Stimulated activated memory B cell treated with anti-CD40 and anti-IgM and Interleukin-4, amounts not matched to agents 10 μg/mL and 1 μg/mL and 100 μg/mL, for 72 hours (primary cell): ENCODE measurements around the gene STK40.
A peak's percentile ranks its signal among the peaks of the same experiment; 100 is the strongest.

Experiments
- ATAC-seq: fragments of 150-1000 bp; cut with Tn5 transposase; 2 replicates; pipeline ENCODE4 v1.10.0; 2021
- H3K27ac Mint-ChIP-seq: one replicate; pipeline ENCODE4 v1.8.0; 2022; ENCODE audit warnings: mild to moderate bottlenecking, mixed read lengths
- H3K27me3 Mint-ChIP-seq: one replicate; pipeline ENCODE4 v1.8.0; 2022; ENCODE audit warnings: mixed read lengths
- H3K36me3 Mint-ChIP-seq: one replicate; pipeline ENCODE4 v1.8.0; 2022; ENCODE audit warnings: mixed read lengths
- H3K4me1 Mint-ChIP-seq: one replicate; pipeline ENCODE4 v1.8.0; 2022; ENCODE audit warnings: mixed read lengths
- H3K4me3 Mint-ChIP-seq: one replicate; pipeline ENCODE4 v1.8.0; 2022; ENCODE audit warnings: mild to moderate bottlenecking, moderate library complexity, mixed read lengths
- H3K9me3 Mint-ChIP-seq: one replicate; pipeline ENCODE4 v1.8.0; 2022; ENCODE audit warnings: mixed read lengths

The STK40 gene

DNA sequence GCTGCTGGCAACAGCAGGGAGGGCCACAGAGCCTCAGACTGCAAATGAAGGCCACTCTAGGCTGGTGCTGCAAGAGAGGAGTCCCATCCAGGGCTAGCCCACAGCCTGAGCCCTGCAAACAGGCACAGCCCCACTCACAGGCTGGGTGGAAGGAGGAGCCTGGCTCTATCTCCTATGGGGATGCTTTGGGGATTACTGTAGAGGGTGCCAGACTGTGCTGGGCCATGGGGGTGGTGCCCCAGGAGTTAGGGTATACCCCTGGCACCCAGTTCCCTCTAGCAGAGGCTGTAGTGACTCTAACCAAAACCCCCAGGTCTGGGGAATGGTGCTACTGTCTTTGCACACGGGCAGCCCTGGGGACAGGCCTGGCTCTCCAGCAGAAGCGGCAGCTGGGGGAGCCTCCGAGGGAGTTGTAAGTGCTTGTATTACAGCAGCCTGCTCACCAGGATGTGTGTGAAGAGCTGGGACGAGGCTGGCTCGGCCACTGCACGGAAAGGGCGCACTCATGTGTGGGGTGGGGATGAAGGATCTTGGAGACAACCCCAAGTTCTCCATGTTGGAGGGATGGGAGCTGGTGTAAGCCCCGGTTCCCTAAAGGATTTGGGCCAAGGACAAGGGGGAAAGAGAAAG lies 38.9 kb downstream of the STK40 start:
- Mint-ChIP-seq H3K27ac (no peak overlapping the region), H3K9me3 (no peaks in the 10 kb centered on the region), H3K4me1 (peaks cover 20% of the 10 kb centered on the region), H3K27me3 (no peaks in the 10 kb centered on the region), H3K4me3 (no peak overlapping the region), H3K36me3 (peaks cover 60% of the 10 kb centered on the region)
- no peak for ATAC-seq

DNA sequence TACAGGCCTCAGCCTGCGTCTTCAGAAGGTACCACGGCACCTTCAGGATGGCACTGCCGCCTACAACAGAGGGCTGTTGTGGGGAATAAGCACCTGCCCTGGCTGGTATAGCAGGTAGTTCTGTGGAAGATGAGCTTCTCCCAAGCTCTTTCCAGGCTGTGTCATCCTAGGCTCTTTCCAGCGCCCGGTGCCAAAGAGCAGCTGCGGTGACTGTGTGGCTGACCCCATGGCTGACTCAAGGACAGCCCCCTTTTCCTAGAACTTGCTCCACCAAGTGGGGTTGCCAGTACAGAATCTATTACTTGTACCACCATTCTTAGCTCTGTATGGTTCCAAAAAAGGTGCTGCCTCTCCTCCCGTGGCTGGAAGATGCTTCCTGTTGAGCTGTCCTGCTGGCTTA lies 40.4 kb downstream of the STK40 start:
- Mint-ChIP-seq H3K27me3 (no peaks in the 10 kb centered on the region), H3K4me3 (no peak overlapping the region), H3K4me1 (peaks cover 16% of the 10 kb centered on the region), H3K27ac (no peak overlapping the region), H3K9me3 (no peaks in the 10 kb centered on the region), H3K36me3 (peaks cover 60% of the 10 kb centered on the region)
- no peak for ATAC-seq

DNA sequence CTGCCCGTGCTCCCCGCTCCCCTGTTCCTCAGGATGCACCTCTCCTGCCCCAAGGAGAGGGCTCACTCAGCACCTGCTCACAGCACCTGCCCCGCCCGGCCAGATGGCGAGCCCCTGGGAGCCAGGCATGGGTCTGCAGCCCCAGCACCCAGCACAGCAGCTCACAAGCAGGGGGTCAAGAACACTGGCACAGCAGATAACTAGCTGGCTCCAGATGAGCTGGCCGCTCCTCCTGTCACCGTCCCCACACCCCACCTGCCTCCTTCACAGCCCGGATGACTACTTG lies 41.4 kb downstream of the STK40 start:
- Mint-ChIP-seq H3K36me3 (peaks cover 63% of the 10 kb centered on the region), H3K27me3 (no peaks in the 10 kb centered on the region), H3K4me1 (peaks cover 13% of the 10 kb centered on the region), H3K4me3 (no peak overlapping the region), H3K9me3 (no peaks in the 10 kb centered on the region), H3K27ac (no peak overlapping the region)
- ATAC-seq = no peak

DNA sequence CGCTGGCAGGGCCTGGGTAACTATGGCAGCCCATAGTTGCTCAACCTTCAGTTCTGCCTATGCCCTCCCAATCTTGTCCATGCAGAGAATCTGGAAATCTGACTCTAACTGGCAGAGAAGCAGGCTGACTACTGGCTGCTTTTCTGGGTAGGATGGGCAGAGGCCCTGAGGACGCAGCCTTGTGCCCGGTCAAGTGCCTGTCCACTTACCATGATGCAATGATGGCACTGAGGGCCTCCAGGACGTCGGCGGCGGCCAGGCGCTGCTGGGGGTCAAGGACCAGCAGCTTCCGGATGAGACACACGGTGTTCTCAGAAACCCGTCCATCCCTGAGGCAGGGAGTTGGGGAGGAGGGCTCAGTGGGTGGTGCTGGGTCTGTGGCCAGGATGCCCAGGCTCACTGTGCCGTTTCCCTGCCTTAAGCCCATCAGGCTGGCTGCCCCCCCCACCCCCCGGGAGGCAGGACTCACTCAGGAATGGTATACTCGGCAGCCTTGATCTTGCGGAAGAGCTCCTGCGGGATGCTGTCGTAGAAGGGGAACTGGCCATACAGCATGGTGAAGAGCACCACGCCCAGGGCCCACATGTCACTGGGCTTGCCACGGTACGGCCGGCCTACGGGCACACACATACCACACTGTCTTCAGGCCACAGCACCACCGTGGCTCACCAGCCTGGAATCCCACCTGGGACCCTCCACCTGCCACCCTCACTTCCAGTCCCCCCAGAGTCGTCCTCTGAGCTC lies 41.9 kb downstream of the STK40 start:
- Mint-ChIP-seq H3K27ac (no peak overlapping the region), H3K4me1 (peaks cover 13% of the 10 kb centered on the region), H3K9me3 (no peaks in the 10 kb centered on the region), H3K27me3 (no peaks in the 10 kb centered on the region), H3K36me3 (peaks cover 68% of the 10 kb centered on the region), H3K4me3 (no peak overlapping the region)
- no peak for ATAC-seq

DNA sequence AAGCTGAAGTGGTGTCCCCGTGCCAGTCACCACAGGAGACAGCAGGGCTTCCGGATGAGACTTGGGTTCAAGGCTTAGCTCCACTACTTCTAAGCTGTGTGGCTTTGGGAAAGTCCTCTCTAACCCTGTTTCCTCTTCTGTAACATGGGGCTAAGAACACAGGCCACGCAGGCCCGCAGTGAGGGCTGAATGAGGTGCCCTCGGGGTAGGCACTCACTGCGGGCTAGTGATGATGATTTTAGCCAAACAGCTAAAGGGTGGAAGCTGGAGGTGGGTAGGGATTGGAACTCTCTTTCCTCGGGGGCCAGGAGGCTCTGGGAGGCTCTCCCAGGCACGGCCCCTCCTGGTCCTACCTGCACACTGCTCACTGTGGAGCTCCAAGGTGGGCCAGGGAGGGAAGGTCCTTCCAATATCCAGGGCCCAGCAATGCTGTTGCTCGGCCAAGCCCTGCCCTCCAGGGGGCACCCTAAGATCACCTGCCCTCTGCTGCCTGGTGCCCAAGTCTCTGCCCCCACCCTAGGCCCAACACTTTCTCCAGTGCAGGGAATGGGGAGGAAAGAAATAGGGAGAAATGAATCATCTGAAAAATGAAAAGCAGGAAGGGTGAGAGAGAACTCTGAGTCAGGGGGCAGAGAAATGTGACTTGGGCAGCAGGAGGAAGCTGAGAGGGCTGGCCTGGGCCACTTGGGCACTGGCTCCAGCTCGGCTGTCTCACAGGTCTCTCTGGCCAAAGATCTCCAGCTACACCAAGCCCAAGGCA lies 43.1 kb downstream of the STK40 start:
- H3K4me3 Mint-ChIP-seq = no peak overlapping the region
- no peaks in the 10 kb centered on the region for H3K27me3 Mint-ChIP-seq
- H3K36me3 Mint-ChIP-seq = peaks cover 56% of the 10 kb centered on the region
- peak; percentile 71 for ATAC-seq
- H3K9me3 Mint-ChIP-seq = no peaks in the 10 kb centered on the region
- peaks cover 7% of the 10 kb centered on the region for H3K4me1 Mint-ChIP-seq
- no peak overlapping the region for H3K27ac Mint-ChIP-seq

DNA sequence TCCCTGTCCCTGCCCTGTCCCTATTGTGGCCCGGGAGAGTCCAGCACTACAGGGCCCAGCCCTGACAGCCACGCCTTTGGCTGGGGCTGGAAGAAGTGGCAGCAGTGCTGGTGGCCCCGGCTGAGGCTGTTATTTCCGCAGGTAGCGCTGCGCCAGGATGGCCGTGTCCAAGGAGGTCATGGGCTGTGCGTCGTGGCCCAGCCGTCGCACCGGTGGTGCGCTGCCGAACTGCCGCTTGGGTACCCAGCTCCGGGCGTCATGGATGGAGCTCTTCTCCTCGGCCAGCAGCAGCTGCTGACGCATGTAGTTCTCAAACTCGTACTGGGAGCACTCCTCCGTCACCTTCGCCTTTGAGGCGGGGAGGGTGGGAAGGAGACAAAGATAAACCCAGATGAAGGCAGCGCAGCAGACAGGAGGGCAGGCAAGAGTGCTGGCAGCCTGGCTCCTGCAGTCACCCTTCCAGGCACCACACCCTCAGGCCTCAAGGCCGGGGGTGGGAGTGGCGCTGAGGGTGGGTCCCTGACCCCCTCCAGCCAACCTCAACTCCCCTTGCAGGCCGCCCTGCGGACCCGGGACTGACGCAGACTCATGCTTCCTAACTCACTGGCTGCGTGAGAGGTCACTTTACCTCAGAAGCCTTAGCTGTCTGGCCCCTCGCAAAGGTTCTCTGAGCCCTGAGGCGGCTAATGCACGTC lies 44.0 kb downstream of the STK40 start:
- Mint-ChIP-seq H3K9me3 (no peaks in the 10 kb centered on the region), H3K27me3 (no peaks in the 10 kb centered on the region), H3K4me3 (no peak overlapping the region), H3K4me1 (peaks cover 7% of the 10 kb centered on the region), H3K36me3 (peaks cover 49% of the 10 kb centered on the region), H3K27ac (no peak overlapping the region)
- ATAC-seq = no peak

DNA sequence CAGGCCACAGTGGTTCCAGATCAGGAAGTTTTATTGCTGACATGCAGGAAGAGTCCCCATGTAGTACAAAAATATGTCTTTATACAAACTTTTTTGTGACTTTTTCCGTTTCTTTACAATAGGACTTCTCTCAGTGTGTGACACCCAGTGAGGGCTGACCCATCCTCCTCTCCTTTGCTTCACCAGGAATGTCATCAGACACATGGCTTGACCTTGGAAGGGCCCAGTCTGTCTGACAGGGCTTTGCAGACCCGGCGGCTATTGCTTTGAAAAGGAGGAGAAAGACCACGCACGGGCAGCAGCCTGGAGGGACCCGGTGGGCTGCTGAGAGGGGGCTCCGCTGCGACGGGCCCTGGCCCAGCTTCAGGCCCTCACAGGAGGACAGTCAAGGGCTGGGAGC lies 46.1 kb downstream of the STK40 start:
- H3K27me3 Mint-ChIP-seq = no peaks in the 10 kb centered on the region

DNA sequence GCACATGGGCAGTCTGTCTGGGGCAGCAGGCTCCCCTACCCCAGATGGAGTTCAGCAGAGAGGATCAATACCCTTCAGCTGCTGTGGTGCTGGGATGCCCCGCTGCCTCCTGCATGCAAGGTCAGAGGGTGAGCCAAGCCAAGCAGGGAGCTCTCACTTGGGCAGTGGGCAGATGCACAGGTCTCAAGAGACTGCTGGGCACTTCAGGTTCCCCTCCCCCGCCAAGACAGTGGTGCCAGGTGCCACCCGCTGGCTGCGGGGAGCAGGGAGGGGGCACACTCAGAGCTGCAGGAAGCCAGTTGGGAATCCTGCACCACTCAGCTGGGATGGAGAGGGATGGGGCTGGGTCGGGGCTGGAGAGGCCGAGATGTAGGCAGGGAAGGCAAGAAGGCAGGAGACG lies 46.5 kb downstream of the STK40 start:
- no peak overlapping the region for H3K27ac Mint-ChIP-seq
- H3K4me1 Mint-ChIP-seq = peaks cover 7% of the 10 kb centered on the region
- no peaks in the 10 kb centered on the region for H3K27me3 Mint-ChIP-seq
- peaks cover 32% of the 10 kb centered on the region for H3K36me3 Mint-ChIP-seq
- no peaks in the 10 kb centered on the region for H3K9me3 Mint-ChIP-seq
- H3K4me3 Mint-ChIP-seq = no peak overlapping the region
- ATAC-seq = no peak

More for the DNA sequence above, 46.1 kb downstream of the STK40 start:
- Mint-ChIP-seq H3K4me3 (no peak overlapping the region), H3K4me1 (peaks cover 7% of the 10 kb centered on the region), H3K27ac (no peak overlapping the region), H3K9me3 (no peaks in the 10 kb centered on the region), H3K36me3 (peaks cover 36% of the 10 kb centered on the region)
- ATAC-seq = no peak

DNA sequence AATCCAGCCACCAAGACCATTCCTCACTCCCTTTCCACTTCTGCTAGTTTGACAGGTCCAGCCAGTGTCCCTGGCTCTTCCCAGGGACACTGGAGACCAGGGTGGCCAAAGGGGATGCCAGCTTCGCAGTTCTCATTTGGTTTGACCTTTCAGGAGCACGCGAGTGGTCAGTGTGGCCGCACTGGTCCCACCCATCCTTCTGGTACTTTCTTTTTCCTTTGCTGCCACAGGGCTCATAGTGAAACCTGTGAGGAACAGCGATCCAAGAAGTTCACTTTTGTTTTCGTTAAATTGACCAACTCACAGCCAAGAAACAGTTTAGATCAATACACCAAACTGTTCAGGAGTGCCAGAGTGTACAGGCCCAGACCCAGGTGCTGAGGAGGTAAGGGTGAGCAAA lies 47.9 kb downstream of the STK40 start:
- no peaks in the 10 kb centered on the region for H3K9me3 Mint-ChIP-seq
- H3K4me1 Mint-ChIP-seq = peaks cover 7% of the 10 kb centered on the region
- peaks cover 24% of the 10 kb centered on the region for H3K36me3 Mint-ChIP-seq
- ATAC-seq = no peak
- H3K27ac Mint-ChIP-seq = no peak overlapping the region
- no peaks in the 10 kb centered on the region for H3K27me3 Mint-ChIP-seq
- H3K4me3 Mint-ChIP-seq = no peak overlapping the region

DNA sequence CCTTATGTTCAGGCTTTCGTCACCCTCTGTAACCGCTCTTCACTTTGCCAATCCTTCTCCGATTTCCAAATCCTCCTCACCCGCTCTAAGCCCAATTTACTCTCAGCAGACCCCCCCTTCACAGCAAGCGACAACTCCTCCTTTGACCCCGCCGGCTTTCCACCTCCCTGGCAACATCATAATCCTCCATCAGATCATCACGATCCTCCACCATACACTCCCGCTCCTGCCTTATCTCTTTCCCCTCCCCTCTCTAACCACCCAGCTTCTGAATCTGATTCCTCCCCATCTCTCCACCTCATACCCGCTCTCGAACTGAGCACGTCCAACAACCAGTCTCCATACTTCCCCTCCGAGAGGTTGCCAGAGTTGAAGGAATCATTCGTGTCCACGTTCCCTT lies 54.8 kb downstream of the STK40 start:
- Mint-ChIP-seq H3K36me3 (no peaks in the 10 kb centered on the region), H3K4me1 (no peaks in the 10 kb centered on the region), H3K27ac (no peak overlapping the region), H3K4me3 (no peak overlapping the region), H3K9me3 (no peaks in the 10 kb centered on the region), H3K27me3 (peaks cover 36% of the 10 kb centered on the region)
- ATAC-seq = no peak

DNA sequence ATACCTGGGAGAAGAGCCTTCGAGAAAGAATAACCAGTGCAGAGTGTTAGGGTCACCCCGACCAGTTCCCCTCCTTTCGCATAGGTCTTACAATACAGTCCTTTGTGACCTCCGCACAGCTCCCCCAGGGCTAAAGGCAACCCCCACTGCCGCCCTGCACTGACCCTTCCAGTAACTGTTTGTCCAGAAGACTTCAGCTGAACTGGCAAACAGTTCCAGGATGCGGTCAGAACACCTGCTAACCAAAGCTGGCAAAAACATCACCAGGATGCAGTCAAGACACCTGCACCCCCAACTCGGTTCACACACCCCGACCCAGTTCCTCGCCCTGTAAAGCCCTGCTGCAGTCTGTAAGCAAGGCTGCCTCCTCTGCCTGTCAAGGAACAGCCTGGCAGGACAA lies 55.9 kb downstream of the STK40 start:
- Mint-ChIP-seq H3K27ac (no peak overlapping the region), H3K9me3 (no peaks in the 10 kb centered on the region), H3K4me3 (no peak overlapping the region), H3K36me3 (no peaks in the 10 kb centered on the region), H3K27me3 (peaks cover 44% of the 10 kb centered on the region), H3K4me1 (peaks cover under 1% of the 10 kb centered on the region)
- ATAC-seq = no peak

DNA sequence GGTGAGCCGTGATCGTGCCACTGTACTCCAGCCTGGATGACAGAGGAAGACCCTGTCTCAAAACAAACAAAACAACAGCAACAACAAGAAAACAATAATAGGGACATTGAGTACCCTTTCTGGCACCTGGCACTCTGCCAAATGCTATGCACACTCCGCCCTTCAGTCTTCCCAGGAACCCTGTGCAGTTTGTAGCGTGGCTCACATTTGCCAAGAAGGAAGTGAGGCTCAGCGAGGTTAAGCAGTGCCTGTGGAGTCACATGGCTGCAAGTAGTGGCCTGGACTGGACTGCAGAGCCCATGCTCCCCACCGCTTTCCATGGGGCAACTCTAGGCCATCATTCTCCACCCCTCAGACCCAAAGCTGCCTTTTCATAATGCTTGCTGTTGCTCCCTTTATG lies 57.0 kb downstream of the STK40 start:
- H3K9me3 Mint-ChIP-seq = no peaks in the 10 kb centered on the region
- H3K4me3 Mint-ChIP-seq = no peak overlapping the region
- H3K27me3 Mint-ChIP-seq = peaks cover 44% of the 10 kb centered on the region
- no peaks in the 10 kb centered on the region for H3K36me3 Mint-ChIP-seq
- peaks cover 11% of the 10 kb centered on the region for H3K4me1 Mint-ChIP-seq
- H3K27ac Mint-ChIP-seq = no peak overlapping the region
- ATAC-seq = no peak

DNA sequence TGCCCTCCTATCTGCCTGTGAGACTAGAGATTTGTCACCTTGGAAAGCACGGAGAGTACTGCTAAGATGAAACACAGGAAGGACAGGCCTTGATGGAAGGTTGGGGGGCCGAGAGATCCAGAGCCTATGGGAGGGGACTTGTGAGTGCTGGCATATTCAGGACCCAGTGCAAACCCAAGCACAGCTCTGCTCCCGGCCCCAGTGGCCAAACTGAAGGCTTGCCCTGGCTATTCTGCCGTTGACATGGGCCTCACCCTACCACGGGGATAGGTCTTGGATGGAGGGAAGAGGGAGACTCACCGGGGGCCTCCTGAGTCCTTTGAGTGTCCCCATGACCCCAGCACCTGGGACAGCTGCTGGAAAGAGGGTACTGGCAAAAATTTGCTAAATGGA lies 57.6 kb downstream of the STK40 start:
- H3K27me3 Mint-ChIP-seq = peaks cover 44% of the 10 kb centered on the region
- peaks cover 11% of the 10 kb centered on the region for H3K4me1 Mint-ChIP-seq
- H3K4me3 Mint-ChIP-seq = no peak overlapping the region
- no peak overlapping the region for H3K27ac Mint-ChIP-seq
- no peaks in the 10 kb centered on the region for H3K36me3 Mint-ChIP-seq
- H3K9me3 Mint-ChIP-seq = no peaks in the 10 kb centered on the region
- ATAC-seq = no peak

DNA sequence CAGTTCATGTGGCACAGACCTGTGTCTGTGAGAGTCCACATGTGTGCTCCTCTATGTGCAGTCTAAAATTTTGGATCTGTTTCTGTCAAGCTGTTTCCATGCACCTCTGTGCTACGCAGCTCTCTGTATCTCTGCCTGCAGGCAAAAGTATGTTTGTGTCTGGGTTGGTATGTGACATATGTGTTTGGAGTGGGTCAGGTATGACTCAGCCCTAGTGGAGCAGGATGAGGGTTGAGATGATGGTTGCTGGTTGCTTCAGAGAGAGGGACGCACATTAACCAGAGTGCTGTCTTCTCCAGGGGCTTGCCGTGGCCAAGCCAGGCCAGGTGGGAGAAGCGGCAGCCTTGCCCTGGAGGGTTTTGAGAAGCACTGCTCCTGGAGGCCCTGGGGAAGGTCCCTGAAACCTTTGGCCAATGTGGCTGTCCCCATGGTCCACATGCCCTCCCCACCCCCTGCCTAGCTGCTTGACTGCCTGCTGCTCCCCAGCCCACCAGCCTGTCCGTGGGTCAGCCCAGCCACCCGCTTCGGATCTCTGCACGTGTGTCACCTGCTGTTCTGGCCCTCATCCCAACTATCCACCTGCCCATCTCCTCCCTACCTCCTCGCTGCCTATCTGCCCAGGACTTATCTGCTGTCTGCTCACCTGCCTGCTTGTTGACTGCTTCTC lies 58.2 kb downstream of the STK40 start:
- H3K4me1 Mint-ChIP-seq = peaks cover 11% of the 10 kb centered on the region
- peaks cover 44% of the 10 kb centered on the region for H3K27me3 Mint-ChIP-seq
- H3K36me3 Mint-ChIP-seq = no peaks in the 10 kb centered on the region
- H3K9me3 Mint-ChIP-seq = no peaks in the 10 kb centered on the region
- no peak for ATAC-seq
- H3K27ac Mint-ChIP-seq = no peak overlapping the region
- no peak overlapping the region for H3K4me3 Mint-ChIP-seq

DNA sequence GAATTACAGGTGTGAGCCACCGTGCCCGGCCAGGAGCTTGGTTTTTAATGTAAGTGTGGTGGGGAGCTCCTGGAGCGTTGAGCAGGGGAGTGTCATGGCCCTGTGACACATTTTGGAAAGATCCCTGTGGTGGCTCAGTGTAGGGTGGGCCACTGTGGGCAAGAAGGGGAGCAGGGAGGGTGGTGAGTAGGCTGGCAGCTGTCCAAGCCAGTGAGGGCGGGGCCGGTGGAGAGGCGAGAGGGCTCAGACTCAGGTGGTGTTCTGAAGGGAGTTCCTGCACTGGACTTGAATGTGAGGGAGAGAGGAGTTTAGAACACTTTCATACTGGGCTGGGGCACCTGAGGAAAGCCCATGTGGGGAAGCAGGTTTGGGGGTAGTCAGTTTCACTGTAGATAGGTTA lies 59.2 kb downstream of the STK40 start:
- Mint-ChIP-seq H3K4me1 (peaks cover 17% of the 10 kb centered on the region), H3K27me3 (peaks cover 43% of the 10 kb centered on the region), H3K36me3 (no peaks in the 10 kb centered on the region), H3K4me3 (no peak overlapping the region), H3K27ac (no peak overlapping the region), H3K9me3 (no peaks in the 10 kb centered on the region)
- no peak for ATAC-seq
